Omental fat pad (tissue), 4 donors: Measurements from ENCODE around the gene RPP21. TPM values are rescaled to one million over a fixed set of nuclear protein-coding genes. Genes with fewer than 3 reads are reported as not detected.

ENCODE experiments used
- ATAC-seq: fragments of 150-250 bp; one replicate; pipeline ENCODE4 v1.9.1; 2016; ENCODE audit warnings: mild to moderate bottlenecking, moderate library complexity; ENCODE audit not compliant: low FRiP score
- DNase-seq: peaks from one replicate; pipeline ENCODE4 v3.0.0-alpha.2; 2019; ENCODE audit warnings: low spot score
- small RNA-seq: library from RNA; depleted of rRNA; stranded (forward); fragments of <200 nt; gene quantifications from one replicate; pipeline ENCODE3, GENCODE V24; 2016
- total RNA-seq, 4 donors: library from RNA; depleted of rRNA; stranded (reverse); fragments of >200 nt; gene quantifications; one replicate each; pipeline ENCODE4 v1.1.0, GENCODE V29; 2016
- TF ChIP-seq, protein P1 (sequence below), 3 donors: fragments of 450-650 bp; IDR thresholded peaks; one replicate each; pipeline ENCODE4 v1.5.1; 2016 to 2017; ENCODE audit warnings: antibody characterized with exemption in 3 of 3, mild to moderate bottlenecking in 3 of 3, moderate library complexity in 2 of 3

RPP21 gene
- total RNA-seq, 4 donors from 2014 or later, result 36.6 to 53.8 (median 48.1) TPM

DNA sequence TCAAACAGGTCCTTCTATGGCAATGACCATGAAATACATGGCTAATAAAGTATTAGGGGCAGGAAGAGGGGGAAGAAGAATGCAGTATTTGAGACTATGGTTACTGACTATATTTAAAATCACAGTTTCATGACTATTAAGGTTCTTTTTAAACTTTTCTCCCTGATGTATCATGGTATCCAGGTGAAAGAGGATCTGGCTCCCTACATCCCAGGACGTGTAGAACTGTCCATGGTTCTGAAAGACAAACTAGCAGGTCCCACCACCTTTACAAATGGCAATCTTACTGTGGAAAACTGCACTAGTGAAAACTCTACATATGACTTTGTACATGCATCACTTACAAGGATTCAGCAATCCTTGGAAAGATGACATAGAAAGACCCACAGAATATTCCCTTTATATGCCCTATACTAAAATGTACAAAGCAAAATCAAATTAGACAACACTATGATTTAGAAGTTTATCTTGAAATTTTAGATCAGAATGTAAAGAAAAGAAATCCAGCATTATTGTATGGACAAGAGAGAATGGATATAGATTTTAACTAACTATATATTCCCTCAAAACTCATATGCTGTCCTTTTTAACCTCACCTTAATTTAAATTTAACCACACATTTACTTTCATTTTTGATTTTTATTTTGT lies 33.5 kb downstream of the RPP21 start:
- DNase-seq, result no peak
- no peak for ATAC-seq
- TF ChIP-seq, protein P1, sequence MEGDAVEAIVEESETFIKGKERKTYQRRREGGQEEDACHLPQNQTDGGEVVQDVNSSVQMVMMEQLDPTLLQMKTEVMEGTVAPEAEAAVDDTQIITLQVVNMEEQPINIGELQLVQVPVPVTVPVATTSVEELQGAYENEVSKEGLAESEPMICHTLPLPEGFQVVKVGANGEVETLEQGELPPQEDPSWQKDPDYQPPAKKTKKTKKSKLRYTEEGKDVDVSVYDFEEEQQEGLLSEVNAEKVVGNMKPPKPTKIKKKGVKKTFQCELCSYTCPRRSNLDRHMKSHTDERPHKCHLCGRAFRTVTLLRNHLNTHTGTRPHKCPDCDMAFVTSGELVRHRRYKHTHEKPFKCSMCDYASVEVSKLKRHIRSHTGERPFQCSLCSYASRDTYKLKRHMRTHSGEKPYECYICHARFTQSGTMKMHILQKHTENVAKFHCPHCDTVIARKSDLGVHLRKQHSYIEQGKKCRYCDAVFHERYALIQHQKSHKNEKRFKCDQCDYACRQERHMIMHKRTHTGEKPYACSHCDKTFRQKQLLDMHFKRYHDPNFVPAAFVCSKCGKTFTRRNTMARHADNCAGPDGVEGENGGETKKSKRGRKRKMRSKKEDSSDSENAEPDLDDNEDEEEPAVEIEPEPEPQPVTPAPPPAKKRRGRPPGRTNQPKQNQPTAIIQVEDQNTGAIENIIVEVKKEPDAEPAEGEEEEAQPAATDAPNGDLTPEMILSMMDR (IDR thresholded peaks at IDR 0.05), result no peak

DNA sequence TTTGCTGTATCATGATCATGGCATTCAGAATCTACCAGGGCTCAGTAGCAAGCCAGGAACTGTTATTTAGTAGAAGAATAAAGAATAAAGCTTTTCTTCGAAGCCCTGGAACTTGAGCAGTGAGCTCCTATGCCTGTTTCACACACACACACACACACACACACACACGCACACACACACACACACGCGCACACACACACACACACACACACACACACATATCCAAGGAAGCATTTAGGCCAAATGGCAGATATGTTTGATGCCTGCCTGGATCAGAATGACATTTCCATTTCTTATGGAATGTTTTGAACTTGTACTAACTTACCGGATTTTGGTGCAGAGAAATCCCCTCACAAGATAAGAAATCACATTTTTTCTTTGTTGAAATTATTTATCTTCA lies 35.5 kb downstream of the RPP21 start:
- TF ChIP-seq, protein P1 (IDR thresholded peaks at IDR 0.05), result no peak
- DNase-seq, result no peak
- ATAC-seq, result no peak

DNA sequence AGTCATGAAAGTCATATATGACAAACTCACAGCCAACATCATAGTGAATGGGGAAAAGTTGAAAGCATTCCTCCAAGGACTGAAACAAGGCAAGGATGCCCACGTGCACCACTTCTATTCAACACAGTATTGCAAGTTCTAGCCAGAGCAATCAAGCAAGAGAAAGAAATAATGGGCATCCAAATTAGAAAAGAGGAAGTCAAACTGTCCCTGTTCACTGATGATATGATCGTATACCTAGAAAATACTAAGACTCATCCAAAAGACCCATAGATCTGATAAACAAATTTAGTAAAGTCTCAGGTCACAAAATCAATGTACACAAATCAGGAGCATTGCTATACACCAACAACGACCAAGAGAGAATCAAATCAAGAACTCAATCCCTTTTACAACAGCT lies 41.2 kb downstream of the RPP21 start:
- DNase-seq, result no peak
- TF ChIP-seq, protein P1 (IDR thresholded peaks at IDR 0.05), result no peak
- ATAC-seq, result no peak

DNA sequence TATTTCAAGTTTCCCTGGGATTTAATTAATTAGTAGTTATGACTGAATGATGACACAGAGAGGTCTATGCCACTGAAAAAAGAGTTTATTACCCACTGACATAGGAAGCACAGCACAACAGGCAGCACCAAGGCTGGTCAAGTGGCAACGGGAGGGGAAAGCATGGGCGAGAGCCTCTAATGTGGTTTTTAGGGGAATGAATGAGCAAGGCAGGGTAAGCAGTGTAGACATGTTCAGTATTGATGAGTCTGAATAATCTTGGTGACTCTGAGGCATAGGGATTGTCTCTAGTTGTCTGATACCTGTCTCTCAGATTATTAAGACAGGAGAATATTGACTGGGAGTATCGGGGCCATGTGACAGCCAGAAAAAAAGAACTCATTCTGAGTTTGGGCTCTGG lies 46.3 kb downstream of the RPP21 start:
- DNase-seq, result no peak
- ATAC-seq, result no peak
- TF ChIP-seq, protein P1 (IDR thresholded peaks at IDR 0.05), result no peak

DNA sequence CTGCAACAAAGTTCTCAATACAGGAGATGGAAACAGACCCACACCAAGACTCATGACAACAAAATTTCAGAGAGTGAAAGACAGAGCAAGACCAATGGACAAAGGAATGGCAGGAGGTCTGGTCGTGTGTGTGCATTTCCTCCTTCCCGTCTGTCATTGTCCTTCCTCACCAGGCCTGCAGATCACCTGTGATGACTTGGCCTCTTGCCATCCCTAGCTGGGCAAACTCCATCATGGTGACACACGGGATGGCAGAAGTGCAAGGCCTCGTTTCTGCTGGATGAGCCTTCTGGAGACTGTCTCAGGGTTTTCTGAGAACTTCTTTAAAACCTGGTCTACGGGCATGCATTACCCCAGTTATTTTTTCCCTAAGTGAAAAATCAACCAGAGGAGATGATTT lies 49.2 kb downstream of the RPP21 start:
- TF ChIP-seq, protein P1 (IDR thresholded peaks at IDR 0.05), result no peak

More for the DNA sequence above, 49.2 kb downstream of the RPP21 start:
- ATAC-seq (no peak), DNase-seq (no peak)

Small RNA genes within 50 kb of the gene (small RNA-seq; reads per million reads assigned to genes)
- gene HLA-N, result not detected

Other genes starting within 250 kb of the RPP21 start
- gene TRIM31, start 232.1 kb upstream of the RPP21 start, total RNA-seq, result not detected
- gene TRIM40, start 209.0 kb upstream of the RPP21 start, total RNA-seq, result not detected
- under 1 TPM in 1 of 4 donors, not detected in 3; 0.09 TPM for gene TRIM10, start 183.9 kb upstream of the RPP21 start, total RNA-seq
- not detected for gene TRIM15, start 181.6 kb upstream of the RPP21 start, total RNA-seq
- gene TRIM26, start 131.8 kb upstream of the RPP21 start, total RNA-seq, result 10 to 100 TPM; 32.5 to 45.7 (median 38.8) TPM
- 10 to 100 TPM; 10.4 to 17.2 (median 15.2) TPM for gene TRIM39, start 18.2 kb upstream of the RPP21 start, total RNA-seq
- gene HLA-E, start 144.4 kb downstream of the RPP21 start, total RNA-seq, result 1,000 to 10,000 TPM in 1 of 4 donors, 100 to 1,000 TPM in 3; 562 to 1,653 (median 781) TPM
- 10 to 100 TPM; 40.1 to 50.6 (median 43.7) TPM for gene GNL1, start 211.3 kb downstream of the RPP21 start, total RNA-seq
- 10 to 100 TPM in 1 of 4 donors, 1 to 10 TPM in 3; 5.0 to 10.4 (median 7.5) TPM for gene PRR3, start 212.1 kb downstream of the RPP21 start, total RNA-seq
- gene ABCF1, start 226.3 kb downstream of the RPP21 start, total RNA-seq, result 10 to 100 TPM; 34.4 to 86.0 (median 51.1) TPM